Measurements from ENCODE around the gene IFIT3. TPM values are rescaled to one million over a fixed set of nuclear protein-coding genes. Genes with fewer than 3 reads are reported as not detected.

IFIT3 gene
- total and polyA plus RNA-seq, 7 experiments from 2014 or later: 1.8 to 22.3 (median 4.1) TPM

- no peaks in the 10 kb centered on the region for H3K4me1 ChIP-seq (ENCODE audit: control insufficient read depth in 2 of 2, insufficient read depth in 2 of 2, low read length in 2 of 2)
- DNase-seq (no peak), ATAC-seq (no peak)
- H3K4me3 Mint-ChIP-seq: no peak overlapping the region
- H3K27me3 ChIP-seq (ENCODE audit: control insufficient read depth in 2 of 2, insufficient read depth in 2 of 2, low read length in 2 of 2): no peaks in the 10 kb centered on the region
- no peak overlapping the region for H3K4me3 ChIP-seq (ENCODE audit: low read length)
- CTCF ChIA-PET: interaction anchor here (1.0 kb wide), 1 partner anchor 9 kb away, joined by 3 read pairs; no protein-coding TSS in a partner anchor
- no peak overlapping the region for H3K27ac Mint-ChIP-seq
- no peaks in the 10 kb centered on the region for H3K4me1 Mint-ChIP-seq
- H3K36me3 Mint-ChIP-seq: peaks cover 0 to 4% (median 0%) of the 10 kb centered on the region in 5 donors
- H3K9me3 Mint-ChIP-seq: no peaks in the 10 kb centered on the region
- H3K9me3 ChIP-seq (ENCODE audit: control insufficient read depth in 2 of 3, low read length in 3 of 3): no peaks in the 10 kb centered on the region
- POLR2A ChIA-PET: no interaction called here
- intact Hi-C loops (cut with micrococcal nuclease): no loop called here
- H3K27ac ChIP-seq (ENCODE audit: low read depth, low read length): no peak overlapping the region
- peaks cover 0 to 32% (median 0%) of the 10 kb centered on the region in 5 donors for H3K27me3 Mint-ChIP-seq
- no peaks in the 10 kb centered on the region for H3K36me3 ChIP-seq (ENCODE audit: control insufficient read depth in 2 of 3, insufficient read depth in 3 of 3, low read length in 3 of 3)
Measured at GRCh38 chr10:89382757-89383156, 55.0 kb downstream of the IFIT3 start.

- Mint-ChIP-seq H3K36me3 (no peaks in the 10 kb centered on the region), H3K4me1 (no peaks in the 10 kb centered on the region)
Measured at GRCh38 chr10:89384474-89385340, 56.9 kb downstream of the IFIT3 start.

GRCh38 chr10:89388806-89389205 is 61.0 kb downstream of the IFIT3 start:
- Mint-ChIP-seq H3K27me3 (peaks cover 0 to 24% (median 0%) of the 10 kb centered on the region in 5 donors), H3K4me3 (no peak overlapping the region), H3K4me1 (peaks cover 5 to 26% (median 19%) of the 10 kb centered on the region in 7 donors), H3K9me3 (no peaks in the 10 kb centered on the region), H3K36me3 (no peaks in the 10 kb centered on the region), H3K27ac (peak overlapping the region in 1 of 9 donors; percentile 64)
- H3K9me3 ChIP-seq (ENCODE audit: control insufficient read depth in 2 of 3, low read length in 3 of 3): no peaks in the 10 kb centered on the region
- H3K27ac ChIP-seq (ENCODE audit: low read depth, low read length): no peak overlapping the region
- H3K4me3 ChIP-seq (ENCODE audit: low read length): no peak overlapping the region
- peaks cover 10 to 15% of the 10 kb centered on the region in 2 donors for H3K4me1 ChIP-seq (ENCODE audit: control insufficient read depth in 2 of 2, insufficient read depth in 2 of 2, low read length in 2 of 2)
- ChIA-PET CTCF (interaction anchor here (0.7 to 1.4 kb wide), 3 partner anchors 19 to 94 kb away, joined by 3 to 5 read pairs (median 3); no protein-coding TSS in a partner anchor), POLR2A (interaction anchor here (1.0 to 2.0 kb wide), 3 partner anchors 26 to 137 kb away, joined by 3 to 5 read pairs (median 4); partner anchors contain the start of genes IFIT2, IFIT5 and LIPA)
- ATAC-seq (no peak), DNase-seq (no peak)
- no peaks in the 10 kb centered on the region for H3K36me3 ChIP-seq (ENCODE audit: control insufficient read depth in 2 of 3, insufficient read depth in 3 of 3, low read length in 3 of 3)
- intact Hi-C loops (cut with micrococcal nuclease): loop anchor here (1.0 to 2.0 kb wide), 2 partner anchors 96 to 172 kb away; no protein-coding TSS in a partner anchor
- H3K27me3 ChIP-seq (ENCODE audit: control insufficient read depth in 2 of 2, insufficient read depth in 2 of 2, low read length in 2 of 2): no peaks in the 10 kb centered on the region

More at GRCh38 chr10:89384474-89385340, 56.9 kb downstream of the IFIT3 start:
- no peaks in the 10 kb centered on the region for H3K4me1 ChIP-seq (ENCODE audit: control insufficient read depth in 2 of 2, insufficient read depth in 2 of 2, low read length in 2 of 2)
- no peak overlapping the region for H3K27ac Mint-ChIP-seq
- intact Hi-C loops (cut with micrococcal nuclease): no loop called here
- ChIA-PET CTCF (interaction anchor here (0.6 kb wide), 1 partner anchor 14 kb away, joined by 3 read pairs; no protein-coding TSS in a partner anchor), POLR2A (interaction anchor here (1.2 to 1.3 kb wide), 2 partner anchors 8 to 84 kb away, joined by 4 to 5 read pairs; partner anchors contain the start of genes IFIT1 and IFIT2)
- H3K4me3 ChIP-seq (ENCODE audit: low read length): no peak overlapping the region
- peaks cover 0 to 35% (median 0%) of the 10 kb centered on the region in 5 donors for H3K27me3 Mint-ChIP-seq
- peak; percentile 87 for ATAC-seq
- H3K9me3 ChIP-seq (ENCODE audit: control insufficient read depth in 2 of 3, low read length in 3 of 3): no peaks in the 10 kb centered on the region
- H3K36me3 ChIP-seq (ENCODE audit: control insufficient read depth in 2 of 3, insufficient read depth in 3 of 3, low read length in 3 of 3): no peaks in the 10 kb centered on the region
- no peaks in the 10 kb centered on the region for H3K27me3 ChIP-seq (ENCODE audit: control insufficient read depth in 2 of 2, insufficient read depth in 2 of 2, low read length in 2 of 2)
- no peak overlapping the region for H3K27ac ChIP-seq (ENCODE audit: low read depth, low read length)
- DNase-seq: no peak
- no peak overlapping the region for H3K4me3 Mint-ChIP-seq
- H3K9me3 Mint-ChIP-seq: no peaks in the 10 kb centered on the region

- Mint-ChIP-seq H3K27me3 (peaks cover 0 to 20% (median 0%) of the 10 kb centered on the region in 5 donors), H3K36me3 (no peaks in the 10 kb centered on the region), H3K9me3 (no peaks in the 10 kb centered on the region), H3K27ac (peak overlapping the region in 1 of 9 donors; percentile 21), H3K4me3 (no peak overlapping the region), H3K4me1 (peaks cover 5 to 30% (median 24%) of the 10 kb centered on the region in 7 donors)
- Histone ChIP-seq H3K4me1 (ENCODE audit: control insufficient read depth in 2 of 2, insufficient read depth in 2 of 2, low read length in 2 of 2) (peaks cover 14 to 19% of the 10 kb centered on the region in 2 donors), H3K36me3 (ENCODE audit: control insufficient read depth in 2 of 3, insufficient read depth in 3 of 3, low read length in 3 of 3) (no peaks in the 10 kb centered on the region), H3K9me3 (ENCODE audit: control insufficient read depth in 2 of 3, low read length in 3 of 3) (no peaks in the 10 kb centered on the region), H3K4me3 (ENCODE audit: low read length) (no peak overlapping the region), H3K27ac (ENCODE audit: low read depth, low read length) (no peak overlapping the region), H3K27me3 (ENCODE audit: control insufficient read depth in 2 of 2, insufficient read depth in 2 of 2, low read length in 2 of 2) (no peaks in the 10 kb centered on the region)
- ATAC-seq (no peak), DNase-seq (peak in 4 of 9 donors; percentile 12 to 40 (median 24))
- intact Hi-C loops (cut with micrococcal nuclease): loop anchor here (1.0 to 2.0 kb wide), 2 partner anchors 96 to 172 kb away; no protein-coding TSS in a partner anchor
- ChIA-PET CTCF (interaction anchor here (1.0 to 1.4 kb wide), 2 partner anchors 19 to 95 kb away, joined by 3 to 5 read pairs; no protein-coding TSS in a partner anchor), POLR2A (interaction anchor here (1.0 to 2.0 kb wide), 3 partner anchors 26 to 138 kb away, joined by 3 to 5 read pairs (median 4); partner anchors contain the start of genes IFIT2, IFIT5 and LIPA)
Measured at GRCh38 chr10:89389254-89389653, 61.5 kb downstream of the IFIT3 start.

Other genes starting within 250 kb of the IFIT3 start
- under 1 TPM in 1 of 5 experiments, not detected in 4; 0.34 TPM for gene CH25H, start 120.7 kb upstream of the IFIT3 start, total RNA-seq
- under 1 TPM in 1 of 2 donors, not detected in 1; 0.11 TPM for gene CH25H, start 120.7 kb upstream of the IFIT3 start, polyA plus RNA-seq
- gene LIPA, start 76.2 kb upstream of the IFIT3 start, total RNA-seq: 10 to 100 TPM; 19.9 to 49.9 (median 48.3) TPM
- 10 to 100 TPM; 95.8 to 97.8 TPM for gene LIPA, start 76.2 kb upstream of the IFIT3 start, polyA plus RNA-seq
- gene IFIT2, start 26.0 kb upstream of the IFIT3 start, total RNA-seq: 10 to 100 TPM in 1 of 5 experiments, 1 to 10 TPM in 4; 6.0 to 16.4 (median 8.4) TPM
- gene IFIT2, start 26.0 kb upstream of the IFIT3 start, polyA plus RNA-seq: 1 to 10 TPM; 4.4 to 9.9 TPM
- not detected for gene IFIT1B, start 50.1 kb downstream of the IFIT3 start, total RNA-seq
- under 1 TPM in 1 of 2 donors, not detected in 1; 0.44 TPM for gene IFIT1B, start 50.1 kb downstream of the IFIT3 start, polyA plus RNA-seq
- 10 to 100 TPM in 1 of 5 experiments, 1 to 10 TPM in 4; 1.7 to 15.7 (median 6.5) TPM for gene IFIT1, start 64.6 kb downstream of the IFIT3 start, total RNA-seq
- 10 to 100 TPM in 1 of 2 donors, 1 to 10 TPM in 1; 4.7 to 16.5 TPM for gene IFIT1, start 64.6 kb downstream of the IFIT3 start, polyA plus RNA-seq
- gene IFIT5, start 86.6 kb downstream of the IFIT3 start, total RNA-seq: 10 to 100 TPM; 13.1 to 34.0 (median 24.8) TPM
- gene IFIT5, start 86.6 kb downstream of the IFIT3 start, polyA plus RNA-seq: 10 to 100 TPM; 13.0 to 15.1 TPM
- gene SLC16A12, start 207.6 kb downstream of the IFIT3 start, total RNA-seq: not detected
- not detected for gene SLC16A12, start 207.6 kb downstream of the IFIT3 start, polyA plus RNA-seq